Measurements from ENCODE around the gene MYH4. TPM values are rescaled to one million over a fixed set of nuclear protein-coding genes. Genes with fewer than 3 reads are reported as not detected.

The MYH4 gene
- total RNA-seq: not detected
- long read RNA-seq, donor 1: 0 reads
- long read RNA-seq, donor 2: 0 reads

DNA sequence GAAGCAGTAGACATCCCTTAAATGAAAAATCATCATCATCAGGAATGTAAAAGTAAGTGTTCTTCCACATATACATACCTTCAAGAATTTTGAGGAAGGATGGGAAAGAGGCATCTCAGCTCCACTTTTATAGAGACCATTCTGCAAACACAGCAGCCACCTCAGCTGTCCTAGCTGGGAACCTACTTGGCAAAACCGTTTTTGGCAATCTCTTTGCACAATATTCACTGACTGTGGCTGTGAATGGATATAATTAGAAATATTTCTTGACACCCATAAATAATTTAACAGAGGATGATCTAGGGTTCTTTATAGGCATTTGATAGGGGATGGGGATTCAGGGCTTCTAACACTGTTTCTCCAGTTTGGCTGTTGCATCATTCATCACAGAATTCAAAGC, at the start of gene MYH4:
Gene MYH4, minus strand, starts transcription at position 101 of the 400 bp plus-strand sequence. CDS start 2,814 bp downstream, outside the sequence.
- intact Hi-C loops (cut with DNase I): no loop called here
- no peak for DNase-seq (ENCODE audit: low spot score)

DNA sequence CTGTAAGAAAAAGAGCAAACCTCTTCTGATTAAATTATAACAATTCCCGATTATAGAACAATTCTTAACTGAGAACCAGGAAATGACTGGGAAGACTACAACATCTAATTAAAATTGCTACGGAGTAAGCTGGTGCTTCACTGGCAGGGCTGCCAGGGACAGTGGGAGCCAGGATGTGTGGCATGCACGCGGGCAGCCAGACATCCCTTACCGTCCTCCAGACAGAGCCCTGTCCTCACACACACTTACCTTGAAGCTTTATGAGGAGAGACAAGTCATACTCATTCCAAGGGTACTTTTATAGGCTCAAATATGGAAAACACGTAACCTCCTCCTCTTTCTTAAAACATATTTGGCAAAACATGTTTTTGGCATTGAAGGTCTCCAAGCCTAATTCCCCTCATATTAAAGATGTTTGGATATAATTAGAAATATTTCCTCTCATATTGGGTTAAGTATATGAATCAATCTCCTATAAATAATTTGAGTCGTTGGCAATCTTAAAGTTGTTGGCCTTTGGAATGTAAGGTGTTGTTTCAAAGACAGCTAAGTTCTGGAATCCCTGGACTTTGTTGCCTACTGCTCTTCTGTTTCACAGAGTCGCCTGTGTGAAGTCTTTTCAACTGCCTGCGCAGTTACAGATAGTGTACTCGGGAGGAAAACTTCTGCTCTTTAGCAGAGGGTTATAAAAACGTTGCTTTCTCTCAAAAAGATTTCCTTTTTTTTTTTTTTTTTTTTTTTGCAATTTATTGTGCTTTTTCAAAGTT, 49.1 kb upstream of the MYH4 start, which contains the start of gene MYH1:
Gene MYH1, minus strand, starts transcription at position 272 of the 767 bp plus-strand sequence. CDS start 1,900 bp downstream, outside the sequence.
- intact Hi-C loops (cut with DNase I): no loop called here
- DNase-seq (ENCODE audit: low spot score): no peak

DNA sequence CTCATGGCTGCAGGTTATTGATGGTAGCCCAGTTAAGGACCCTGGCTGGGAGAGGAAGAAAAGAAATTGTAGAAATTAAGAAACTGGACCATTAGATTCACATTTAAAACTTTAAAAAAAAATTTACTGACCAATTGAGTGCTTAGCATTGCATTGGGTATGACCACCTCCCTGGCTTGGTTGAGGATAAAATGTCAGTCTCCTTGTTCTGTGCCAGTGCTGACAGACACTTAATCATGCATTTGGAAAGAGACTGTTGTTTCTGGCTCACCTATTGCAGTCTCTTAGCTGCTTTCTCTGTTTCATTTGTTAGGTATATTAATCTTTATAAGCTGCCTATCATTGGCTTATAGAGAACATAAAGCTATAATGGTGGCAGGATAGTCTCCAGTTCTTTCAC, 47.3 kb upstream of the MYH4 start:
- intact Hi-C loops (cut with DNase I): no loop called here
- no peak for DNase-seq (ENCODE audit: low spot score)

DNA sequence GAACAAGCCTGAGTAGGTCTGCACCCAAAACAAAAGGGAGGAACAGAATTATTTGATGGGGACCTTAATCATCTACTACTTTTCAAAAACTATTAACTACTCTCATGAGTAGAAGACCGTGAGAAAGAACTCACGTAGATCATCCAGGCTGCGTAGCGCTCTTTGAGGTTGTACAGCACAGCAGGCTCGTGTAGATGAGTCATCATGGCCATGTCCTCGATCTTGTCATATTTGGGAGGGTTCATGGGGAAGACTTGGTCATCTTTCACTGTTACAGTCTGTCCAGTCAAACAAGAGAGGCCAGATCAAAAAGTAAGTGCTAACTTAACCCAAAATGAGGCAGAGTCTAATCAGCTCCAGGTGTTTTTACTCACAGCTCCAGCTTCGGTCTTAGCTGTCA, 46.7 kb upstream of the MYH4 start:
- DNase-seq (ENCODE audit: low spot score): no peak
- intact Hi-C loops (cut with DNase I): no loop called here

DNA sequence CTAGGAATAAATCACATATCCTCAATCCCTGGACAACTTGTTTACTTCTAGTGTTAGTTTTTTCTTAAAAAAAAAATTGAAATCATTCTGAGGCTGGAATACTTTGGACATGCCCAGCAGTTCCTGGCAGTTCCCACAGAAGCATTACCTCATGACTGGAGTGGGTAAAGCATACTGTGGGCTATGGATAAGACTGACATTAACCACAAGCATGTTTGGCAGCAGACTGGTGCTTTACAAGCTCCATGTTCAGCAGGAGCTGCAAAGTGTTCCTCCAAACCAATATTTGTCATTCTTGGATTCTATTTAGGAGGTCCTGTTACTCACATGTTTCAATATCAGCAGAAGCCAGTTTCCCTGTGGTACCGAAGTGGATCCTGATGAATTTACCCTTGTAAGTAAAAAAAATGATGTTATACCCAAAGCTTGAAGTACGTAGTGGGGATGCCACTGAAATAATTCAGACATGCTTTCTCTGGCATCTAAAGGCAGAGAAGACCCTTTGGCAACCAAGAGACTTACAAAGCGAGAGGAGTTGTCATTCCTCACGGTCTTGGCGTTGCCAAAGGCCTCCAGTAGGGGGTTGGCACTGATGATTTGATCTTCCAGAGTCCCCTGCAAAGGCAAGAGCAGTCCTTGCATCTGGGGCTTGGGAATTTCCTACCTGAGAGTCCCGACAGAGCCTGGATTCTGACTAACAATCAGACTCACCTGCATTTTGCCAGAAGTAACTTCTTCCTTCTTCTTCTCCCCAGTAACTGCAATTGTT, 44.1 kb upstream of the MYH4 start:
- intact Hi-C loops (cut with DNase I): no loop called here
- no peak for DNase-seq (ENCODE audit: low spot score)

DNA sequence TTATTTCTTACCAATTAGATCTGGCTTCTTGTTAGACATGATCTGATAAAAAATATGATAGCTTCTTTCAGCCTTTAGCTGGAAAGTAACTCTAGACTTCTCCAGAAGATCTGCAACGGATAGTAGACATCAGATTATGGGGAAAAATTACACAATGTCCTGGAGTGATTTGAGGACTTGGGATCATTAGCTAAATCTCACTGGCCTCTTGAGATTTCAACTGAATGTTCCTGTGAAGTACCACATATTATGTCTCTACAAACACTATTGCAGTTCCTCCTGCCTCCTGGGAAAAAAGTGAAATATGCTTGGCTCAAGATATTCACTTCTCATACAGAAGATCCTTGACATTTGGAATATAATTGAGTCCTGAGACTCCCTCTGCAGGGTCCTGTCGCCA, 43.5 kb upstream of the MYH4 start:
- DNase-seq (ENCODE audit: low spot score): no peak
- intact Hi-C loops (cut with DNase I): no loop called here

DNA sequence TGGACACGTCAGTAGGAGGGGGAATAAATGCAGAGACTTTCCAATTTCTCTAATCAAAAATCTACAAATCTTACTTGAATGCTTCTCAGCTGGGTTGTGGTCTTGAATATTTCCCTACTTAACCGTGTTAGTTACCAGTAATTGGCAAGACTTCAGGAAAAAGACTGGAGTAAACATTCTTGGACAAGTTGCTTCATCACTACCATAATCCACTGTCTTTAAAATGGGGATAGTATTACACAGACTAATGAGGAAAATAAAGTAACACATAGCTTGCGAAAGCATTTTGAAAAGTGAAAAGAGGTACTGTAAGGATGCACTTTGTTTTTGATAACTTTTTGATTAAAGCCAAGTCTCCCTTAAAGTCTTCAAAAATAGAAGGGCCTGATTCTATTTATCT, 30.6 kb upstream of the MYH4 start:
- no peak for DNase-seq (ENCODE audit: low spot score)
- intact Hi-C loops (cut with DNase I): no loop called here

DNA sequence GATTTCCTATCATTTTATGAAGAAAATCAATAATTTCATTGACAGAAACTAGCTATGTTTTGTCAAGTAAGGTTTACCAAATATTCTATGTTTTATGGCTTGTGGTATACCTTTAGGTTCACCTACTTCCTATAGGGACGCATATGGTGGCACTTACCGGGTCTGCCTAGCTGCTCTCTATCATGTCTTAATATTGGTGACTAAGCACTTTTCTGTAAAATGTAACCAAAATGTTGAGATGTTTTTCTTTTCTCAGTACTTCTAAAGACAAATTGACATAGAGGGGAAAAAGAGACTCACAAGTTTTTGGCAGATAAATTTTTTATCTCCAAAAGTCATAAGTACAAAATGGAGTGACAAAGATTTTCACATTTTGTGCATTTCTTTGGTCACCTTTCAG, 22.6 kb upstream of the MYH4 start:
- intact Hi-C loops (cut with DNase I): no loop called here
- no peak for DNase-seq (ENCODE audit: low spot score)

DNA sequence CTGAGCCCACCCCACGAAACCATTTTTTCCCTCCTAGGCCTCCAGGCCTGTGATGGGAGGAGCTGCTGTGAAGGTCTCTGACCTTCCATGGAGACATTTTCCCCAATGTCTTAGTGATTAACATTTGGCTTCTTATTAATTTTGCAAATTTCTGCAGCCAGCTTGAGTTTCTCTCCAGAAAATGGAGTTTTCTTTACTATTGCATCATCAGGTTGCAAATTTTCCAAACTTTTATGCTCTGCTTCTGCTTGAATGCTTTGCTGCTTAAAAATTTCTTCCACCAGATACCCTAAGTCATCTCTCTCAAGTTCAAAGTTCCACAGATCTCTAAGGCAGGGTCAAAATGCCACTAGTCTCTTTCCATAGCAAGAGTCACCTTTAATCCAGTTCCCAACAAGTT, 12.9 kb upstream of the MYH4 start:
- no peak for DNase-seq (ENCODE audit: low spot score)
- intact Hi-C loops (cut with DNase I): no loop called here

DNA sequence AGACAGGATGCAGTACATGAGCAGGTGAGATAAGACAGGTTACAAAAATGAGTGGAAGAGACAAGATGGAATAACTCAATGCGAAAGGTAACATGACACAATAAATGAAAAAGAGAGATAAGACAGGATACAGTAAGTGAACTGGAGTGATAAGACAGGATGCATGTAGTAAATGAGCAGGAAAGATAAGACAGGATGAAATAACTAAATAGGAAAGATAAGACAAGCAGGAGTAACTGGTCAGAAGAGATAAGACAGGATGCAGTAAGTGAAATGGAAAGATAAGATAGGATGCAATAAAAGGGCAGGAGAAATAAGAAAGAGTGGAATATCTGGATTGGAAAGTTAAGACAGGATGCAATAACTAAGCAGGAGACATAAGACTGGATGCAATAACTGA, 8.3 kb upstream of the MYH4 start:
- intact Hi-C loops (cut with DNase I): no loop called here
- DNase-seq (ENCODE audit: low spot score): no peak

DNA sequence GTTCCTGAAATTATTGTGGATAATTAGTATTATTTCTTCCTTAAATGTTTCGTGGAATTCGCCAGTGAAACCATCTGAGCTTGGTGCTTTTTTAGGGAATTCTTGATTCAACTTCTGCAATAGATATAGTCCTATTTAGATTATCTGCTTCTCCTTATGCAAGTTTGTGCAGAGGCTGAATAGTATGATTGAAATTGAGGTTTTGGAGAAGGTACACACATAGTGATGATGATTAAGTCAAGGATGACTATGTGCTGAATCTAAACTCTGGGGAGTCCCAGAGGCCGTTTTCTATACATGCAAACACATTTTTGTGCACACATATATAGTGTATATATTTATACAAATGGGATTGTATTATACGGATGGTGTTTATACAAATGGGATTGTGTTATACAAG, 5.2 kb upstream of the MYH4 start:
- intact Hi-C loops (cut with DNase I): no loop called here
- DNase-seq (ENCODE audit: low spot score): no peak

DNA sequence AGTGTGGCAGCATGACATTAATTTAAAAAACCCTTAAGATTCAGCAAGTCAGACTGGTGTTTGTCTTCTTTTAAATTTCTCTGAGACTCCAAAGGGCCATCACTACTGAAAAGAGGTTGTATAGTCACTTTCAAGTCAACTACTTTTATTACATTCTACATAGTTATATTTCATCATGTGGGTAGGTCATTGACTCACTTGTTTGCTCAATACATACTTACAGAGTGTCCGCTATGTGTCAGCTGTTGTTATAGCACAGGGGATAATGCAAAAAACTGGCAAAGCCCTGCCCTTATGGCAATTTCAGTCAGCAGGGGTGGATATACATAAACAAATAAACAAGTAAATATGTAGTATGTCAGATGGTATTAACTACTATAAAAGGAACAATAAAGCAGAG, 2.5 kb upstream of the MYH4 start:
- intact Hi-C loops (cut with DNase I): no loop called here
- DNase-seq (ENCODE audit: low spot score): no peak

DNA sequence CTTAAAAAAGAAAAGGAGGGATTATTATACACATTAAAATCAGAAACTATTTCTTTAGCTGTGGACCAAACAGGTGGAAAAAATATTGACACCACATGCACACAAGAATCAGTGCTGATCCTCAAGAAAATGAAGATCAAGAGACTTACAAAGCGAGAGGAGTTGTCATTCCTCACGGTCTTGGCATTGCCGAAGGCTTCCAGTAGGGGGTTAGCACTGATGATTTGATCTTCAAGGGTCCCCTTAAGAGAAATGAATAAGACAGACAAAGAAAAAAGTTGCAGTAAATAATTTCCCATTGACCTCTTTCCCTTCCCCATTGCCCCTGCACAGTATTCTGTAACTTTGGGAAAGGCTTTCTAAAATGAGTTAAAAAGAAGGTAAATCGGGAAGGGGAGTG, 6.0 kb downstream of the MYH4 start:
- no peak for DNase-seq (ENCODE audit: low spot score)
- intact Hi-C loops (cut with DNase I): no loop called here

DNA sequence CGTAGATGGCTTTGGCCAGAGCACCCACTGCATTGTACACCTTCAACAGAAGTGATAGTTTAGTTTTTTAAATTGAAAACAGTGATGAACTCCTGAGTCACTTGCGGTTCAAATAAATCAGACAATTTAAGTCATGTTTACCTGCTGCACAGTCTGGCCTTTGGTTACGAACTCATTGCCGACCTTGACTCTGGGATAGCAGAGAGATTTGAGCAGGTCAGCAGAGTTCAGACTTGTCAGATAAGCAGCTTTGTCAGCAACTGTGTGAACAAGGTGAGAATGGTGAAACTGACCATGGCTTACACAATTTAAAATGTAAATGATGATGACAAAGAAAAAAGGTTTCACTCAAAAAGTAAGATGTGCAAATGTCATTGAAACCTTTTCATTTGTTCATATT, 9.3 kb downstream of the MYH4 start:
- intact Hi-C loops (cut with DNase I): no loop called here
- DNase-seq (ENCODE audit: low spot score): no peak

DNA sequence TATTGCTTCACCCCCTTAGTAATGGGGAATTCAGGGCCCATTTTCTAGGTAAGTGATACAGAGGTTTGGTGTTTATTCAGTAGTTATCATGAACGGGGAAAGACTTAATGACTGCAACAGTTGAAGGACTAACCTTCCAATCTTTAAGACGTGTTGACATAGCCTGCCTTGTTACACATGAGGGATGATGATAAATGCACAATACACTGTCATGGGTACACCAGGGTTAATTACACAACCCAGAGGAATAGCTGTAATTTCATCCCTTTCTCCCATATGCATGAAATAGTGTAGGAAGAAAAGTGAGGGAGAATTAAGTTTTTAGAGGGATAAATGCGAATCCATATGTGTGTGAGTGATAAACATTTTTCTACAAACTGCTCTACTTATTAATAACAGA, 10.7 kb downstream of the MYH4 start:
- no peak for DNase-seq (ENCODE audit: low spot score)
- intact Hi-C loops (cut with DNase I): no loop called here

DNA sequence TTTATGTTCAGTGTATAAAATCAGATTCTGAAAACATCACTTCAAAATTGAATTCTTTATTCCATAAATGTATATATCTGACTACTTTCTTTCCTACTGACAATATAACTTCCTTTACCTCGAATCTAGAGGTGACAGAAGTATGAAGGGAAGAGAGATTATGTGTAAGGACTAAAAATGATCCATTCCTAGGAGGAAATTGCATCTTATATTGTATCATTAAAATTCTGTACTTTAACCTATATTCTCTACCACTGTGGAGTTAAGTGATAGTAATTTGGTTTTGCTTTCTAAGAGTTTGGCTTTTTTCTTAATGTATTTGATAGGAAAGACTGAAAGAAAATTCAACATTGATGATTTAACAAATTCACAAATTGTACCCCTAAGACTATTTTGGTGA, 11.4 kb downstream of the MYH4 start:
- DNase-seq (ENCODE audit: low spot score): no peak
- intact Hi-C loops (cut with DNase I): no loop called here

DNA sequence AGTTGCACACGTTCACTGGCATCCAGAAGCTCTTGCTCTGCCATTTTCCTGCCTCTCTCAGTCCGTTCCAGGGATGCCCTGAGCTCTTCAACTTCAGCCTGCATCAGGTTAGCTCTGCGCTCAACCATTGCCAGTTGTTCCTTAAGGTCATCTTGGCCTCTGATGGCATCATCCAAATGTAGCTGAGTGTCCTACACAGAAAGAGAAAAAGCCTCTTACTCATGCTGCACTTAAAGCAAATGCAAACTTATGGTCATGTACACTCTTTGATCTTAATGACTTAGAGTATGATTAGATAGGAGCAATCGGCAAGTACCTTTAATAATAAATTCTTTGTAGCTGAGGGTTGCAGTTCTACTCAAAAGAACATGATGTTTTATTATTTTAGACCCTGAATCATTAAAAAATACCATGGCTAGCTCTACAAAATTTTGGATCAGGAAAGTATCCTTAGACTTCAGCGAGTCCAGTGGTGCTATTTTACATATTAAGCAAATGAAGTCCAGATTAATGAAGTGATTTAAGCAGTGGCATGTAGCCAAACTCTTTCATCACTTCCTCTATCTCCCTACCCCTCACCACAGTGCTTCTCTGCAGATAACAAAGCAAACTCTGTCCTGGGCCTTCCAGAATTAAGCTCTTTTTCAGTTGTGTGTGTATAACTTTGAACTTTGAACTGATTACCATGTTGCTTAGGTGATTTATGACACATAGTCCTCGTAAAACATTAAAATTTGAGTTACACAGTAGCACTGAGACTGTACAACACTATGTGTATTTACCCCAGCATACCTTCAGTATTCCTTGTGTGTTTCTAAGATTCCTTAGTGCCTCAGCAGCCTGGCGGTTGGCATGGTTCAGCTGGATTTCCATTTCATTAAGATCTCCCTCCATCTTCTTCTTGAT, 22.1 kb downstream of the MYH4 start:
- intact Hi-C loops (cut with DNase I): no loop called here
- DNase-seq (ENCODE audit: low spot score): no peak

DNA sequence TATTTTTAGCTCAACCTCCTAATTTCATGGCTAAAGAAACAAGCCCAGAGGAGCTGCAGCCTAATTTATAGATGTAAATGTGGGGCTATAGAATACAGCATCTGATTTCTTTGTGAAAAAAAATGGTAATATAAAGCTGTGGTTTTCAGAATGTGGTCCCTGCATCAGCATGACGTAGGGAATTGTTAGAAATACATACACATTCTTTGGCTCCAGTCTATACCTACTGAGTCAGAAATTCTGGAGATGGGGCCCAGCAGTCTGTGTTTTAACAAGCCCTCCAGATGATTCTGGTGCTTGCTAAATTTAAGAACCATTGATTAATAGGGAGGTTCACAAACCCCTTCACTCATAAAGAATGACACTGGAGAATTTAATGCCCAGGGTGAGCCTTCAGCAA, 29.5 kb downstream of the MYH4 start:
- intact Hi-C loops (cut with DNase I): no loop called here
- DNase-seq (ENCODE audit: low spot score): no peak

DNA sequence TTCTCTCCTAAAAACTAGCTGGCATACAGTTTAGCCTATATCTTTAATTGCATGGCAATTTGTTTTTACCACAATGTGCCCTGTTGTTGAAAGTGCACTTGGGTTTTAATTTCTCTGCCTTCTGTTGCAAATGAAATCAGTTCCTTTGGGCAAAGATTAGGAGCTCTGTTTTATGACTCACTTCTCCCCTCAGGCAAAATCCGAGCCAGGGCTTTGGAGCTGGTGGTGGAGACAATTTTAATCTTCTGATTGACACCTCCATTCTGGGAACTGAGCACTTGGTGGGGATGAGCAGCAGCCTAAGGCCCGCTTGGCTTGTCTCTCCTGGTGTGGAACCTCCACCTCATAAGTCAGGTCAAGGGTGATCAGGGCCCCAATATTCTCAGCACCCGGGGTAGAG, 34.3 kb downstream of the MYH4 start:
- no peak for DNase-seq (ENCODE audit: low spot score)
- intact Hi-C loops (cut with DNase I): no loop called here
